Ishikawa (cell line): Measurements from ENCODE around the gene USH1C.

Source experiments
- CEBPB ChIP-seq: IDR thresholded peaks from 2 replicates; pipeline ENCODE4 v1.6.1; 2012
- CREB1 ChIP-seq: IDR thresholded peaks from 2 replicates; pipeline ENCODE4 v1.6.1; 2012; ENCODE audit warnings: low read depth
- EGR1 ChIP-seq: IDR thresholded peaks from 2 replicates; pipeline ENCODE4 v1.6.1; 2012
- EP300 ChIP-seq: IDR thresholded peaks from 2 replicates; pipeline ENCODE4 v1.6.1; 2012; ENCODE audit warnings: borderline replicate concordance
- FOXM1 ChIP-seq: IDR thresholded peaks from 2 replicates; pipeline ENCODE4 v1.6.1; 2012; ENCODE audit warnings: low read depth, borderline replicate concordance
- NFIC ChIP-seq: IDR thresholded peaks from 2 replicates; pipeline ENCODE4 v1.6.1; 2012
- RAD21 ChIP-seq: IDR thresholded peaks from 2 replicates; pipeline ENCODE4 v1.6.1; 2012; ENCODE audit warnings: low read depth
- TAF1 ChIP-seq: IDR thresholded peaks from 2 replicates; pipeline ENCODE4 v1.6.1; 2012; ENCODE audit warnings: low read depth, mild to moderate bottlenecking
- TCF12 ChIP-seq: IDR thresholded peaks from 2 replicates; pipeline ENCODE4 v1.6.1; 2012; ENCODE audit warnings: low read depth
- TEAD4 ChIP-seq: IDR thresholded peaks from 2 replicates; pipeline ENCODE4 v1.6.1; 2012
- YY1 ChIP-seq: IDR thresholded peaks from 2 replicates; pipeline ENCODE4 v1.6.1; 2012; ENCODE audit warnings: low read depth
- ZBTB7A ChIP-seq: IDR thresholded peaks from 2 replicates; pipeline ENCODE4 v1.6.1; 2012; ENCODE audit warnings: low read depth
- TF ChIP-seq, protein P1 (sequence below): IDR thresholded peaks from 2 replicates; pipeline ENCODE4 v1.6.1; 2012; ENCODE audit warnings: low read depth, mild to moderate bottlenecking
- TF ChIP-seq, protein P2 (sequence below): IDR thresholded peaks from 2 replicates; pipeline ENCODE4 v1.6.1; 2012
- TF ChIP-seq, protein P3 (sequence below): IDR thresholded peaks from 2 replicates; pipeline ENCODE4 v1.6.1; 2012

Gene USH1C

GRCh38 chr11:17517186-17517585 lies 27.0 kb downstream of the USH1C start:
- no peak for TF ChIP-seq TEAD4
- no peak for TF ChIP-seq CEBPB
- no peak for TF ChIP-seq TAF1
- no peak for TF ChIP-seq EP300
- TF ChIP-seq CREB1: no peak
- TF ChIP-seq EGR1: no peak
- no peak for TF ChIP-seq TCF12

GRCh38 chr11:17516551-17517150 lies 27.6 kb downstream of the USH1C start:
- TF ChIP-seq CEBPB (no peak), ZBTB7A (no peak), CREB1 (no peak), TEAD4 (no peak), TCF12 (no peak), FOXM1 (no peak), NFIC (no peak), RAD21 (no peak), EP300 (no peak), EGR1 (no peak), YY1 (no peak), TAF1 (no peak)
- TF ChIP-seq, protein P1, sequence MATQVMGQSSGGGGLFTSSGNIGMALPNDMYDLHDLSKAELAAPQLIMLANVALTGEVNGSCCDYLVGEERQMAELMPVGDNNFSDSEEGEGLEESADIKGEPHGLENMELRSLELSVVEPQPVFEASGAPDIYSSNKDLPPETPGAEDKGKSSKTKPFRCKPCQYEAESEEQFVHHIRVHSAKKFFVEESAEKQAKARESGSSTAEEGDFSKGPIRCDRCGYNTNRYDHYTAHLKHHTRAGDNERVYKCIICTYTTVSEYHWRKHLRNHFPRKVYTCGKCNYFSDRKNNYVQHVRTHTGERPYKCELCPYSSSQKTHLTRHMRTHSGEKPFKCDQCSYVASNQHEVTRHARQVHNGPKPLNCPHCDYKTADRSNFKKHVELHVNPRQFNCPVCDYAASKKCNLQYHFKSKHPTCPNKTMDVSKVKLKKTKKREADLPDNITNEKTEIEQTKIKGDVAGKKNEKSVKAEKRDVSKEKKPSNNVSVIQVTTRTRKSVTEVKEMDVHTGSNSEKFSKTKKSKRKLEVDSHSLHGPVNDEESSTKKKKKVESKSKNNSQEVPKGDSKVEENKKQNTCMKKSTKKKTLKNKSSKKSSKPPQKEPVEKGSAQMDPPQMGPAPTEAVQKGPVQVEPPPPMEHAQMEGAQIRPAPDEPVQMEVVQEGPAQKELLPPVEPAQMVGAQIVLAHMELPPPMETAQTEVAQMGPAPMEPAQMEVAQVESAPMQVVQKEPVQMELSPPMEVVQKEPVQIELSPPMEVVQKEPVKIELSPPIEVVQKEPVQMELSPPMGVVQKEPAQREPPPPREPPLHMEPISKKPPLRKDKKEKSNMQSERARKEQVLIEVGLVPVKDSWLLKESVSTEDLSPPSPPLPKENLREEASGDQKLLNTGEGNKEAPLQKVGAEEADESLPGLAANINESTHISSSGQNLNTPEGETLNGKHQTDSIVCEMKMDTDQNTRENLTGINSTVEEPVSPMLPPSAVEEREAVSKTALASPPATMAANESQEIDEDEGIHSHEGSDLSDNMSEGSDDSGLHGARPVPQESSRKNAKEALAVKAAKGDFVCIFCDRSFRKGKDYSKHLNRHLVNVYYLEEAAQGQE: no peak
- TF ChIP-seq, protein P2, sequence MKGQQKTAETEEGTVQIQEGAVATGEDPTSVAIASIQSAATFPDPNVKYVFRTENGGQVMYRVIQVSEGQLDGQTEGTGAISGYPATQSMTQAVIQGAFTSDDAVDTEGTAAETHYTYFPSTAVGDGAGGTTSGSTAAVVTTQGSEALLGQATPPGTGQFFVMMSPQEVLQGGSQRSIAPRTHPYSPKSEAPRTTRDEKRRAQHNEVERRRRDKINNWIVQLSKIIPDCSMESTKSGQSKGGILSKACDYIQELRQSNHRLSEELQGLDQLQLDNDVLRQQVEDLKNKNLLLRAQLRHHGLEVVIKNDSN: no peak
- TF ChIP-seq, protein P3, sequence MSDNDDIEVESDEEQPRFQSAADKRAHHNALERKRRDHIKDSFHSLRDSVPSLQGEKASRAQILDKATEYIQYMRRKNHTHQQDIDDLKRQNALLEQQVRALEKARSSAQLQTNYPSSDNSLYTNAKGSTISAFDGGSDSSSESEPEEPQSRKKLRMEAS: no peak

- TF ChIP-seq TAF1: no peak
- no peak for TF ChIP-seq EGR1
- TF ChIP-seq, protein P2: no peak
- TF ChIP-seq EP300: no peak
- no peak for TF ChIP-seq FOXM1
- no peak for TF ChIP-seq YY1
- TF ChIP-seq, protein P1: no peak
- TF ChIP-seq, protein P3: no peak
- TF ChIP-seq ZBTB7A: no peak
Measured at GRCh38 chr11:17515443-17516176, 28.6 kb downstream of the USH1C start.

DNA sequence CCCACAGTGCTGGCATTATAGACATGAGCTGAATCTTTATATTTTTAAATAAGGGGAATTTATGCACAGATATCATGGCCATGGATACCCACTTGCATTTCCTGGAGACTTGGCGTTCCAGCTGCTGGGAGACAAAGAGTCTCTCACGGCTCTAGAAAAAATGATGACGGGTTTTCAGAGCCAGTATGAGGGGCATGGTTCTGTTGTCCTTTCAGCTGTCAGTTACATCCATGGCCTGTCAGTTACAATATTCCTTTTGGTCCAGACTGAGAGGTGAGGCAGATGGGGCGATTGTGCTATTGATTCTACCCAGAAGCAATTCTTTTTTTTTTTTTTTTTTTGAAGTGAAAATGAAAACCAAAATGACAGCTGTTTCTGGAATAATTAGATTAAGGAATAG lies 29.7 kb downstream of the USH1C start:
- TF ChIP-seq NFIC: no peak
- TF ChIP-seq, protein P3: no peak
- TF ChIP-seq EP300: no peak
- TF ChIP-seq, protein P1: no peak
- no peak for TF ChIP-seq TEAD4
- TF ChIP-seq, protein P2: no peak
- TF ChIP-seq CEBPB: no peak
- TF ChIP-seq FOXM1: no peak
- TF ChIP-seq EGR1: no peak
- no peak for TF ChIP-seq YY1
- TF ChIP-seq RAD21: no peak
- TF ChIP-seq TCF12: no peak
- no peak for TF ChIP-seq ZBTB7A
- no peak for TF ChIP-seq TAF1
- TF ChIP-seq CREB1: no peak
